ENCODE data around the gene CDKN1A. TPM values are rescaled to one million over a fixed set of nuclear protein-coding genes. Genes with fewer than 3 reads are reported as not detected.
A peak's percentile ranks its signal among the peaks of the same experiment; 100 is the strongest.

The CDKN1A gene
- total and polyA plus RNA-seq, 2 experiments from 2014 or later, result 549 to 813 TPM

GRCh38 chr6:36638579-36638978 lies 39.9 kb upstream of the CDKN1A start:
- WGBS, 2 experiments (ENCODE audit: low coverage in 1 of 2, low lambda C conversion rate in 2 of 2, missing lambda C conversion rate in 2 of 2), result 96% methylated on average over 3 of the region's 3 CpGs
- H3K4me2 ChIP-seq (ENCODE audit: unreplicated experiment), result no peak overlapping the region

GRCh38 chr6:36639171-36639808 lies 39.2 kb upstream of the CDKN1A start:
- Histone ChIP-seq H3K9me2 (ENCODE audit: insufficient read depth) (no peaks in the 10 kb centered on the region), H3K9ac (no peak overlapping the region), H3K4me2 (ENCODE audit: unreplicated experiment) (no peak overlapping the region), H3K4me1 (ENCODE audit: insufficient read depth) (peaks cover 16% of the 10 kb centered on the region), H3K4me3 (no peak overlapping the region), H3K9me3 (ENCODE audit: low read depth) (no peaks in the 10 kb centered on the region), H2AFZ (no peak overlapping the region), H3K36me3 (ENCODE audit: low read depth) (no peaks in the 10 kb centered on the region), H4K20me1 (ENCODE audit: insufficient read depth) (no peaks in the 10 kb centered on the region), H3K27me3 (replicated peaks; ENCODE audit: insufficient read depth) (no peaks in the 10 kb centered on the region), H3K79me2 (ENCODE audit: insufficient read depth) (no peaks in the 10 kb centered on the region), H3F3A (ENCODE audit: insufficient read depth) (peaks cover 1% of the 10 kb centered on the region; the same call in 1 of the 2 replicates), H3K27ac (no peak overlapping the region)
- in situ Hi-C loops (cut with MboI), result no loop called here
- WGBS, 2 experiments (ENCODE audit: low coverage in 1 of 2, low lambda C conversion rate in 2 of 2, missing lambda C conversion rate in 2 of 2), result 86 to 91% methylated on average over 11 of the region's 11 CpGs
- no peak for DNase-seq
- no peak for TF ChIP-seq EZH2 (IDR thresholded peaks at IDR 0.05; ENCODE audit: insufficient read depth, poor library complexity, severe bottlenecking)
- TF ChIP-seq EZH2phosphoT487 (IDR thresholded peaks at IDR 0.05; ENCODE audit: insufficient read depth, low read depth), result no peak

More at GRCh38 chr6:36638579-36638978, 39.9 kb upstream of the CDKN1A start:
- H3K4me3 ChIP-seq, result no peak overlapping the region
- no peaks in the 10 kb centered on the region for H3K9me3 ChIP-seq (ENCODE audit: low read depth)
- peaks cover 11% of the 10 kb centered on the region for H3K4me1 ChIP-seq (ENCODE audit: insufficient read depth)
- no peaks in the 10 kb centered on the region for H3K36me3 ChIP-seq (ENCODE audit: low read depth)
- no peaks in the 10 kb centered on the region for H3K9me2 ChIP-seq (ENCODE audit: insufficient read depth)
- DNase-seq, result no peak
- H2AFZ ChIP-seq, result no peak overlapping the region
- TF ChIP-seq EZH2 (IDR thresholded peaks at IDR 0.05; ENCODE audit: insufficient read depth, poor library complexity, severe bottlenecking) (no peak), EZH2phosphoT487 (IDR thresholded peaks at IDR 0.05; ENCODE audit: insufficient read depth, low read depth) (no peak)
- H3K79me2 ChIP-seq (ENCODE audit: insufficient read depth), result no peaks in the 10 kb centered on the region
- H4K20me1 ChIP-seq (ENCODE audit: insufficient read depth), result no peaks in the 10 kb centered on the region
- no peaks in the 10 kb centered on the region for H3F3A ChIP-seq (ENCODE audit: insufficient read depth)
- H3K9ac ChIP-seq, result no peak overlapping the region
- in situ Hi-C loops (cut with MboI), result no loop called here
- no peaks in the 10 kb centered on the region for H3K27me3 ChIP-seq (replicated peaks; ENCODE audit: insufficient read depth)
- H3K27ac ChIP-seq, result no peak overlapping the region

- Histone ChIP-seq H3K27ac (no peak overlapping the region), H3K79me2 (ENCODE audit: insufficient read depth) (no peaks in the 10 kb centered on the region), H3K27me3 (replicated peaks; ENCODE audit: insufficient read depth) (no peaks in the 10 kb centered on the region), H3K36me3 (ENCODE audit: low read depth) (no peaks in the 10 kb centered on the region), H3K4me3 (no peak overlapping the region), H3K4me2 (ENCODE audit: unreplicated experiment) (no peak overlapping the region), H3K9ac (no peak overlapping the region), H3K4me1 (ENCODE audit: insufficient read depth) (peaks cover 24% of the 10 kb centered on the region), H3K9me3 (ENCODE audit: low read depth) (no peaks in the 10 kb centered on the region), H2AFZ (no peak overlapping the region), H3K9me2 (ENCODE audit: insufficient read depth) (no peaks in the 10 kb centered on the region), H3F3A (ENCODE audit: insufficient read depth) (peaks cover 15% of the 10 kb centered on the region), H4K20me1 (ENCODE audit: insufficient read depth) (no peaks in the 10 kb centered on the region)
- 82 to 84% methylated on average over 3 of the region's 3 CpGs for WGBS, 2 experiments (ENCODE audit: low coverage in 1 of 2, low lambda C conversion rate in 2 of 2, missing lambda C conversion rate in 2 of 2)
- TF ChIP-seq EZH2phosphoT487 (IDR thresholded peaks at IDR 0.05; ENCODE audit: insufficient read depth, low read depth) (no peak), EZH2 (IDR thresholded peaks at IDR 0.05; ENCODE audit: insufficient read depth, poor library complexity, severe bottlenecking) (no peak)
- DNase-seq, result no peak
- in situ Hi-C loops (cut with MboI), result no loop called here
Observed at GRCh38 chr6:36641543-36641942, 37.0 kb upstream of the CDKN1A start.

- Histone ChIP-seq H4K20me1 (ENCODE audit: insufficient read depth) (no peaks in the 10 kb centered on the region), H3K4me1 (ENCODE audit: insufficient read depth) (peaks cover 24% of the 10 kb centered on the region), H3K79me2 (ENCODE audit: insufficient read depth) (no peaks in the 10 kb centered on the region), H3K36me3 (ENCODE audit: low read depth) (no peaks in the 10 kb centered on the region), H3K27me3 (replicated peaks; ENCODE audit: insufficient read depth) (no peaks in the 10 kb centered on the region), H3K4me2 (ENCODE audit: unreplicated experiment) (no peak overlapping the region), H3K9me2 (ENCODE audit: insufficient read depth) (no peaks in the 10 kb centered on the region), H2AFZ (no peak overlapping the region), H3F3A (ENCODE audit: insufficient read depth) (peaks cover 15% of the 10 kb centered on the region), H3K9me3 (ENCODE audit: low read depth) (no peaks in the 10 kb centered on the region), H3K27ac (peak overlapping the region; percentile 33), H3K4me3 (no peak overlapping the region), H3K9ac (no peak overlapping the region; the same call in 1 of the 2 replicates)
- in situ Hi-C loops (cut with MboI), result no loop called here
- TF ChIP-seq EZH2 (IDR thresholded peaks at IDR 0.05; ENCODE audit: insufficient read depth, poor library complexity, severe bottlenecking) (no peak), EZH2phosphoT487 (IDR thresholded peaks at IDR 0.05; ENCODE audit: insufficient read depth, low read depth) (no peak)
- 15% methylated on average over 7 to 8 of the region's 8 CpGs for WGBS, 2 experiments (ENCODE audit: low coverage in 1 of 2, low lambda C conversion rate in 2 of 2, missing lambda C conversion rate in 2 of 2)
- DNase-seq, result peak; percentile 96
Observed at GRCh38 chr6:36642913-36643817, 35.3 kb upstream of the CDKN1A start.

All from GM23248 (cell line).